ENCODE results near the gene SCN8A.
"Not testable (repeated sequence)": the region's sequence is repeated elsewhere in the genome, so short reads cannot be mapped to it uniquely, and the experiment has no call there.

Gene SCN8A

DNA sequence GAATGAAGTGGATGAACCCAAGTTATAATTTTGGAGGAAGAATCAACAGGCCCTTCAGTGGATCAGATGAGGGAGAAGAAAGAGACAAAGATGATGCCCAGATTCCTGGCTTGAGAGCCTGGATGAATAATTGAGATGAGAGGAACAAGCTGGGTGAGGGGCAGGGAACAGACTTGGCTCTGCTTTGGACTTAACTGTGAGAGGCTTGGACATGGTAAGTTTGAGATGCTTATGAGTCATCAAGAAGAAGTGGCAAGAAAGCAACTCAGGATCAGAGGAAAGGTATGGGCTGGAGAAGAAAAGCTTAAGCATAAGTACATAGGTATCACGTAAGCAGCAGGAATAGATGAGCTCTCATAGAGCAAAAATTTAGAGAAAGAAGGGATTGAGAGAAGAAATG lies 202.2 kb downstream of the SCN8A start:
- TF ChIP-seq CTCF (IDR thresholded peaks at IDR 0.05; ENCODE audit: extremely low read depth, missing control alignments), result no peak
- DNase-seq (ENCODE audit: low spot score), result no peak

DNA sequence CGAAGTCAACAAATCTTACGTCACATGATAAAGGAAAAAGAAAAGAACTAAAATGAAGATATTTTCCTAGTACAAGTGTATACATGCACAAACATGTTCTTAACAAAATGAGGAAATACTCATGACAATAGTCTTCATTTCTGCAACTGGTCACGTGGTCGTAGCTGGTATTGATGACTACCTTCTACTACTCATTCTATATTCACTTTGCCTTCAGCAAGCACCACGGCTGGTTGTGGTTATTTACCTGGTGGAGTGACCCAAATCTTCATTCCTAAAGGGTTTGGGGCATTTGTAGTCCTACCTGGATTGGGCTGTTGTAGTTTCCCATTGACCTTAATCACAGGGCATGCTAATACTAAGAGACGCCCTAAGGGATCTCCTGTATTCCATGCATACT lies 206.3 kb downstream of the SCN8A start:
- DNase-seq (ENCODE audit: low spot score), result no peak
- TF ChIP-seq CTCF (IDR thresholded peaks at IDR 0.05; ENCODE audit: extremely low read depth, missing control alignments), result no peak

- DNase-seq (ENCODE audit: low spot score), result not testable (repeated sequence)
Measured at GRCh38 chr12:51798051-51798450, 207.0 kb downstream of the SCN8A start.

DNA sequence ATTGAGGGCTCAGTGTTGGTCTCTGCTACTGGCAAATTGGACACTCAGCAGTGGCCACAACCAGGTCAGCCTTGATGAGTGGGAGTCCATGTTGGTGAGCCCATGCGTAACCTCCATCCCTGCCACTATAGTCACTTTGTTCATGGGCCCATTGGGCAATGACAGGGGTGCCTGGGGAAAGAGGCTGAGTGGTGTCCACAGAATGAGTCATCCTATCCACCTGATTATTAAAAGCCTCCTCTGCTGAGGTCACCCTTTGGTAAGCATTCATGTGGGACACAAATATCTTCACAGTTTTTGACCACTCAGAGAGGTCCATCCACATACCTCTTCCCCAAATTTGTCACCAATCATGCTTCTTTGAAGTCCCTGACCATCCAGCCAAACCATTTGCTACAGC lies 207.5 kb downstream of the SCN8A start:
- DNase-seq (ENCODE audit: low spot score), result no peak
- no peak for TF ChIP-seq CTCF (IDR thresholded peaks at IDR 0.05; ENCODE audit: extremely low read depth, missing control alignments)

- no peak for DNase-seq (ENCODE audit: low spot score)
- no peak for TF ChIP-seq CTCF (IDR thresholded peaks at IDR 0.05; ENCODE audit: extremely low read depth, missing control alignments)
Measured at GRCh38 chr12:51801027-51801426, 210.0 kb downstream of the SCN8A start.

DNA sequence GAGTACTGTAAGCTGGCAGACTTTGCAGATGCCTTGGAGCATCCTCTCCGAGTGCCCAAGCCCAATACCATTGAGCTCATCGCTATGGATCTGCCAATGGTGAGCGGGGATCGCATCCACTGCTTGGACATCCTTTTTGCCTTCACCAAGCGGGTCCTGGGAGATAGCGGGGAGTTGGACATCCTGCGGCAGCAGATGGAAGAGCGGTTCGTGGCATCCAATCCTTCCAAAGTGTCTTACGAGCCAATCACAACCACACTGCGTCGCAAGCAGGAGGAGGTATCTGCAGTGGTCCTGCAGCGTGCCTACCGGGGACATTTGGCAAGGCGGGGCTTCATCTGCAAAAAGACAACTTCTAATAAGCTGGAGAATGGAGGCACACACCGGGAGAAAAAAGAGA lies 215.9 kb downstream of the SCN8A start:
- DNase-seq (ENCODE audit: low spot score), result no peak

GRCh38 chr12:51809193-51809592 lies 218.2 kb downstream of the SCN8A start:
- TF ChIP-seq CTCF (IDR thresholded peaks at IDR 0.05; ENCODE audit: extremely low read depth, missing control alignments), result no peak

More for the DNA sequence above, 215.9 kb downstream of the SCN8A start:
- TF ChIP-seq CTCF (IDR thresholded peaks at IDR 0.05; ENCODE audit: extremely low read depth, missing control alignments), result no peak

More at GRCh38 chr12:51809193-51809592, 218.2 kb downstream of the SCN8A start:
- DNase-seq (ENCODE audit: low spot score), result no peak
